GM12892 (cell line): ENCODE data around the gene LMF1.

Experiments
- POLR2A ChIP-seq: IDR thresholded peaks from 2 replicates; pipeline ENCODE4 v1.6.1; 2011; ENCODE audit warnings: low read depth, low read length, control low read depth
- POLR2AphosphoS5 ChIP-seq: IDR thresholded peaks from 2 replicates; pipeline ENCODE4 v1.6.1; 2011; ENCODE audit warnings: low read depth, low read length, control low read depth
- TAF1 ChIP-seq: IDR thresholded peaks from 2 replicates; pipeline ENCODE4 v1.6.1; 2011; ENCODE audit warnings: low read depth, mild to moderate bottlenecking, control low read depth, low read length, borderline replicate concordance

DNA sequence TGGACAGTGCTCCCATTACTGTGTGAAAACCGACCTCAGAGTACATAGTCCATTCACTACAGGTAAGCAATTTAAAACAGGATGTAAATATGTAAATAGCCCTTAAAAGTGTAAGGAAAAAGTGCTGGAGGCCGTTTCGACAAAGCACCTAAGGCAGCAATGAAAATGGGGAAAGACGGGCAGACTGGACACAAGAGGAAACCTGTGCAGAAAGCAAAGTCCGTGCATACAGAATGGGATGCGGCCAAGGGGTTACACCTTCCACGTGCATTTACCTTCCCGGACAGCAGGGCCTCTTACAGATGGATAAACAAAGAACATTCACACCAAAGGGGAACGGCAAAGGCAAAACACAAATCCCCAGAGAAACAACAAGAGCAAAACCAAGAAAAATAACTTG is 32.0 kb downstream of the LMF1 start:
- TF ChIP-seq TAF1 (no peak), POLR2AphosphoS5 (no peak), POLR2A (no peak)
